Mucosa of rectum (tissue), 2 donors: ENCODE measurements around the gene SH3RF2.

ENCODE experiments used
- H3K27ac ChIP-seq, 2 donors: one replicate each; pipeline ENCODE4 v1.7.0; 2013; ENCODE audit warnings: inconsistent platforms in 2 of 2, low read depth in 2 of 2, low read length in 2 of 2
- H3K27me3 ChIP-seq, 2 donors: one replicate each; pipeline ENCODE4 v1.7.0; 2013; ENCODE audit warnings: low read length in 2 of 2; ENCODE audit not compliant: control insufficient read depth in 2 of 2, insufficient read depth in 2 of 2
- H3K36me3 ChIP-seq, 2 donors: one replicate each; pipeline ENCODE4 v1.7.0; 2013; ENCODE audit warnings: low read length in 2 of 2; ENCODE audit not compliant: control insufficient read depth in 2 of 2, insufficient read depth in 2 of 2
- H3K4me1 ChIP-seq, 2 donors: one replicate each; pipeline ENCODE4 v1.7.0; 2013; ENCODE audit warnings: low read length in 2 of 2, mild to moderate bottlenecking in 1 of 2; ENCODE audit not compliant: control insufficient read depth in 2 of 2, insufficient read depth in 2 of 2
- H3K4me3 ChIP-seq, 2 donors: one replicate each; pipeline ENCODE4 v1.7.0; 2013; ENCODE audit warnings: low read length in 2 of 2
- H3K9ac ChIP-seq, 2 donors: one replicate each; pipeline ENCODE4 v1.7.0; 2013; ENCODE audit warnings: low read length in 2 of 2, low read depth in 1 of 2, mild to moderate bottlenecking in 1 of 2
- H3K9me3 ChIP-seq, 2 donors: one replicate each; pipeline ENCODE4 v1.7.0; 2013; ENCODE audit warnings: low read length in 2 of 2; ENCODE audit not compliant: control insufficient read depth in 2 of 2
- donor health status: healthy.
- donor health status: Normal muscosa, but diverticular disease.

The SH3RF2 gene

DNA sequence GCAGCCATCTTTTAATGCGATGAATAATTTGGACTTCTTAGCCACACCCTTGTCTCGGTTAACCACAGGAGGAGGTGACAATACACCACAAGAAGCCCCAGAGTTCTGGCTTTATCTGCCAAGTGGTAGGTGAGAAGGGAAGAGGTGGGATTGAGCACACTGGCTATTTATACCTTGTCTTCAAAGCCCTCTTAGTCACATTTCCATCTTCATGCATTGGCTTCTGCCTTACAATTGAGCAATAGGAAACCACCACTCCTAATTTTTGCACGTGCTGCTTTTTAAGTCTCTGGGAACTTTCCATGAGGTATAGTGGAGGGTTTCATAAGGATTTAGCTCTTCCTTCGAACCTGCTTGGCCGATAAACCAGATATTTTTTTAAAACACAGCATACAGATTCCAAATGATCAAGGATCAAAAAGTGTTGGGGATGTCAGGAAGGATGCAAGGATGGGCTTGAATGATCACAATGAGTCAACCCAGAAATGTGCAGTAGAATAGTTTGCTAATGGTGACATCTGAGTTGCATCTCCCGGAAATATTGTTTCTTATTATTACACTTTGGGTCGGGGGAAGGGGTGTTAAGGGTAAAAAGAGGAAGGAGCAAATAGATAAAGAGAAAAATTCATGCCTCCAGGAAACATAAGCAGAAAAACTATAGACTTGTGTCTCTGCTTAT is 143.5 kb downstream of the SH3RF2 start:
- H3K27ac ChIP-seq = no peak overlapping the region
- no peaks in the 10 kb centered on the region for H3K27me3 ChIP-seq
- H3K9ac ChIP-seq = no peak overlapping the region
- H3K4me1 ChIP-seq = peaks cover 3 to 10% of the 10 kb centered on the region in 2 donors
- H3K4me3 ChIP-seq = no peak overlapping the region
- H3K36me3 ChIP-seq = peaks cover 0 to 3% of the 10 kb centered on the region in 2 donors
- H3K9me3 ChIP-seq = no peaks in the 10 kb centered on the region

DNA sequence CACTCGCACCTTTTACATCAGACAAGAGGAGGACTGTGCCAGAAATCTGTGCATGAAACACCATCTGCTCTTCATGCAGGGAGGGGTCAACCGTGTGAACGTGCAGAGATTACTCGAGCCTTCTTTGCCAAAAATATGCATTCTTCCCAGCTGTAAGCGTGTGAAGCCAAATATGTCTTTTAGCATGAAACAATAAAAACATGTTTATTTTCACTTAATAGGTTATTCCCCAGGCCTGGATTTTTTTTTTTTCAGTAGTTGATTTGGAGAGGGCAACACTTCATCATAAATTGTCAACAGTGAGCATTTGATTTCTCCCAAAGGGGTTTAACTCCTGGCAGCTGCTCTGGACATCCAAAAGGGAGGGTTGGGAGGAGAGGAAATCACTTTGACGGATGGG is 145.2 kb downstream of the SH3RF2 start:
- no peak overlapping the region for H3K9ac ChIP-seq
- H3K27me3 ChIP-seq = no peaks in the 10 kb centered on the region
- no peak overlapping the region for H3K27ac ChIP-seq
- H3K4me1 ChIP-seq = peaks cover 0 to under 1% of the 10 kb centered on the region in 2 donors
- H3K9me3 ChIP-seq = no peaks in the 10 kb centered on the region
- H3K36me3 ChIP-seq = peaks cover 0 to 3% of the 10 kb centered on the region in 2 donors
- H3K4me3 ChIP-seq = no peak overlapping the region

GRCh38 chr5:146082798-146083197 is 146.4 kb downstream of the SH3RF2 start:
- Histone ChIP-seq H3K27ac (no peak overlapping the region), H3K9me3 (no peaks in the 10 kb centered on the region), H3K4me1 (no peaks in the 10 kb centered on the region), H3K9ac (no peak overlapping the region), H3K27me3 (no peaks in the 10 kb centered on the region), H3K4me3 (no peak overlapping the region), H3K36me3 (peaks cover 0 to 3% of the 10 kb centered on the region in 2 donors)

GRCh38 chr5:146084376-146084775 is 148.0 kb downstream of the SH3RF2 start:
- H3K4me3 ChIP-seq = no peak overlapping the region
- no peaks in the 10 kb centered on the region for H3K36me3 ChIP-seq
- no peaks in the 10 kb centered on the region for H3K27me3 ChIP-seq
- H3K9me3 ChIP-seq = no peaks in the 10 kb centered on the region
- no peak overlapping the region for H3K27ac ChIP-seq
- H3K9ac ChIP-seq = no peak overlapping the region
- no peaks in the 10 kb centered on the region for H3K4me1 ChIP-seq

GRCh38 chr5:146088098-146088497 is 151.7 kb downstream of the SH3RF2 start:
- Histone ChIP-seq H3K9ac (no peak overlapping the region), H3K9me3 (no peaks in the 10 kb centered on the region), H3K4me3 (no peak overlapping the region), H3K27me3 (no peaks in the 10 kb centered on the region), H3K4me1 (no peaks in the 10 kb centered on the region), H3K27ac (no peak overlapping the region), H3K36me3 (no peaks in the 10 kb centered on the region)

DNA sequence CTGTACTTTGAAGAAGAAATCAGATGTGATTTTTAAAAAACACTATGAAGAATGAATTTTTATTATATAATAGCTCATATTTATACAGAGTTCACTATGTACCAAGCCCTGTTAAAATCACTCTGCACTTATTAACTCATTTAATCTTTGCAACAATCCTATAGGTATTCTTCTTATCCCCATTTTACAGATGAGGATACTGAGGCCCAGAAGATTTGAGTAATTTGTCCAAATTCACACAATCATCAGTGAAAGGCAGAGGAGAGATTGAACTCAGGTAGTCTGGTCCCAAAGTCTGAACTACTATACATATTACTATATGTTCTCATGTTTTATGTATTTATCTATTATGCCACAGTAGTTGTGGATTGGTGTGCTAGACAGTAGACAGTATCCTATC is 152.9 kb downstream of the SH3RF2 start:
- Histone ChIP-seq H3K36me3 (no peaks in the 10 kb centered on the region), H3K9me3 (no peaks in the 10 kb centered on the region), H3K27me3 (no peaks in the 10 kb centered on the region), H3K9ac (no peak overlapping the region), H3K27ac (no peak overlapping the region), H3K4me3 (no peak overlapping the region), H3K4me1 (no peaks in the 10 kb centered on the region)

DNA sequence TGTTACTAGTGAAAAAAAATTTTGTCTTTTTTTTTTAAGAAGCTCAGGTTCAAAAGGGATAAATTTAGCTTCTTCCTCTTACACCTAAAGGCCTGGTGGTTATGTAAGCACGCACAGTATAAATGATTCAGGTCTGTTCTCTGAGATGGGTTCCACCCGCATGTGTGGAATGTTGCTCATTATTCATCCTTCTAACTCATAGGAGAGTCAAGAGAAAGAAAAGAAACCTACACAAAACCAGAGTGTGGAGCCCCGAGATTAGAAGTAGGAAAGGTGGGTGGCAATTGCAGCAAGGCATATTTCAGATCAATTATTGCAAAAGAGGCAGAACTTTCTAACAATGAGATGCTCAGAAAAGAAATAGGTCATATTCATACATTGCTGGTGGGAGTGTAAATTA is 155.5 kb downstream of the SH3RF2 start:
- Histone ChIP-seq H3K36me3 (no peaks in the 10 kb centered on the region), H3K27ac (no peak overlapping the region), H3K9ac (no peak overlapping the region), H3K4me3 (no peak overlapping the region), H3K9me3 (no peaks in the 10 kb centered on the region), H3K27me3 (no peaks in the 10 kb centered on the region), H3K4me1 (no peaks in the 10 kb centered on the region)

DNA sequence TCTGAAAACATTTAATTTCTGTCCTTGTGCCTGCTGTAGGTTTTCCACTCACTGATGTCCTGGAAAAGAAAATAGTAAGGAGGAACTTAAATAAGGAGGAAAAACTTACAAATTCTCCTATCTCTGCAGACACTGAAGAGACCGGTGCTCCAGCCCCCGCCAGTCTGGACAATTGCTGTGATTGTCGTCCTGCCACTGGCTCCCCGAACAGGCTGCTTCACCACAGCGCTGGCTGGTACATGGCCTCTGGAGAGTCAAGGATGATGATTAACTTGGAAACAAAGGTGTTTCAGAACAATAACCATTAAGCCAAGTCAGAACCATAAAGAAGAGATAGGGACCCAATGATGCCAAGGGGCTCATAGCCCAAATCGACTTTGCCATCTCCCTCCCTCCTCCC is 161.7 kb downstream of the SH3RF2 start:
- no peak overlapping the region for H3K9ac ChIP-seq
- H3K27ac ChIP-seq = no peak overlapping the region
- H3K4me1 ChIP-seq = no peaks in the 10 kb centered on the region
- no peaks in the 10 kb centered on the region for H3K9me3 ChIP-seq
- no peaks in the 10 kb centered on the region for H3K36me3 ChIP-seq
- no peaks in the 10 kb centered on the region for H3K27me3 ChIP-seq
- no peak overlapping the region for H3K4me3 ChIP-seq

GRCh38 chr5:146101646-146102045 is 165.3 kb downstream of the SH3RF2 start:
- no peaks in the 10 kb centered on the region for H3K9me3 ChIP-seq
- H3K27ac ChIP-seq = no peak overlapping the region
- H3K4me3 ChIP-seq = no peak overlapping the region
- peaks cover 0 to 2% of the 10 kb centered on the region in 2 donors for H3K36me3 ChIP-seq
- H3K9ac ChIP-seq = no peak overlapping the region
- H3K27me3 ChIP-seq = no peaks in the 10 kb centered on the region
- H3K4me1 ChIP-seq = no peaks in the 10 kb centered on the region

DNA sequence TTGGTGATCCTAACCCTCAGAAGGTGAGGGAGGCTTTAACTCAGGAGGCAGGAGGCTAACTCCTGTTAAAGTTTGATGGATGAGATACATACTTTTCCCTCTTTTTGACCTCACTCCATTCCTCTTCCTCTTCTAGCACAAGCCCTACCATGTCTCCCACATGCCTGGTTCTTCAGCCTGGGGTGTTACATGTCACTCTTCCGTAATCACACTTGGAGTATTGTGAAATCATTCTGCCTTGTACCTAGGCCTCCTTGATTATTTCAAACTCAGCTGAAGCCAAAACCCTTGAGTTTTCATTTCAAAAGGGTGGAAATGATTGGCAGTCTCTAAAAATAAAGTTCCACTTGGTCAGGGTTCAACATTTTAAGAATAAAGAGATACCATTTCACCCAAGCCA is 167.2 kb downstream of the SH3RF2 start:
- Histone ChIP-seq H3K36me3 (peaks cover 0 to 2% of the 10 kb centered on the region in 2 donors), H3K4me1 (no peaks in the 10 kb centered on the region), H3K27ac (no peak overlapping the region), H3K9me3 (no peaks in the 10 kb centered on the region), H3K4me3 (no peak overlapping the region), H3K9ac (no peak overlapping the region), H3K27me3 (no peaks in the 10 kb centered on the region)

- H3K4me1 ChIP-seq = no peaks in the 10 kb centered on the region
- H3K9me3 ChIP-seq = no peaks in the 10 kb centered on the region
- no peak within 1 kb of the TSS for H3K9ac ChIP-seq
- no peaks in the 10 kb centered on the region for H3K27me3 ChIP-seq
- H3K4me3 ChIP-seq = no peak within 1 kb of the TSS
- H3K27ac ChIP-seq = no peak within 1 kb of the TSS
- peaks cover 0 to 2% of the 10 kb centered on the region in 2 donors for H3K36me3 ChIP-seq
Measured at GRCh38 chr5:146105477-146105876, 169.1 kb downstream of the SH3RF2 start, which contains the start of gene PLAC8L1. TSS of gene PLAC8L1 (minus strand) at chr5:146105577. CDS start at chr5:146104311, 1,266 bp downstream.
